H1 (cell line): ENCODE results near the gene MARCHF3. TPM values are rescaled to one million over a fixed set of nuclear protein-coding genes. Genes with fewer than 3 reads are reported as not detected.

Source experiments
- BACH1 ChIP-seq: IDR thresholded peaks from 2 replicates; pipeline ENCODE4 v1.6.1; 2012; ENCODE audit warnings: low read length, improper control_type of control experiment
- BCL11A ChIP-seq, 2 experiments: IDR thresholded peaks; one replicate each; pipeline ENCODE4 v1.6.1; 2011; ENCODE audit warnings: low read depth in 2 of 2, low read length in 2 of 2, mild to moderate bottlenecking in 2 of 2
- JUND ChIP-seq: IDR thresholded peaks from 2 replicates; pipeline ENCODE4 v1.6.1; 2011; ENCODE audit warnings: mild to moderate bottlenecking, improper control_type of control experiment, low read length
- PHF8 ChIP-seq: fragments of 200-600 bp; sonication (generic); conservative IDR thresholded peaks from 2 replicates; pipeline ENCODE4 v1.7.1; 2012; ENCODE audit warnings: low read depth, mild to moderate bottlenecking, inconsistent platforms, low read length, moderate library complexity
- POLR2A ChIP-seq, 2 experiments: IDR thresholded peaks; 1 replicate in 1 of 2; 2 replicates in 1 of 2; pipeline ENCODE4 v1.6.1; 2011; ENCODE audit warnings: low read depth in 2 of 2, low read length in 2 of 2, mild to moderate bottlenecking in 2 of 2; ENCODE audit errors: control extremely low read depth in 1 of 2
- RNF2 ChIP-seq: fragments of 200-900, 300-1000 bp; sonication (generic); IDR thresholded peaks from 2 replicates; pipeline ENCODE4 v1.7.1; 2016; ENCODE audit warnings: borderline replicate concordance, low read depth, mild to moderate bottlenecking, antibody characterized with exemption, low read length; ENCODE audit not compliant: poor library complexity, severe bottlenecking; ENCODE audit errors: missing control alignments
- SRF ChIP-seq: IDR thresholded peaks from 2 replicates; pipeline ENCODE4 v1.6.1; 2011; ENCODE audit warnings: mild to moderate bottlenecking, low read depth, low read length, moderate library complexity
- polyA plus RNA-seq, 7 experiments: library from polyadenylated mRNA; depleted of rRNA in 3 of 7; stranded (reverse) in 5 of 7; unstranded in 2 of 7; fragments of >200 nt in 5 of 7; fragments of 200-250 nt in 2 of 7; gene quantifications; 1 replicate in 5 of 7; 2 replicates in 1 of 7; 4 replicates in 1 of 7; pipeline versions ENCODE4 v1.2.1 to v1.2.3, GENCODE V29; 2011 to 2013; ENCODE audit warnings: missing spikeins in 2 of 7, mixed read lengths in 2 of 7
- total RNA-seq: library from RNA; stranded (reverse); fragmentation: NEBNext Ultra II Directional; extraction: Animal tissue kit (Norgen Biotek cat#: 25700); gene quantifications from 2 replicates; pipeline ENCODE4 v1.2.1, GENCODE V29; 2021
- TF ChIP-seq, protein P1 (sequence below): fragments of 300-600 bp; sonication (generic); IDR thresholded peaks from 2 replicates; pipeline ENCODE4 v1.7.1; 2012; ENCODE audit warnings: low read length, moderate library complexity, mild to moderate bottlenecking, inconsistent platforms; ENCODE audit not compliant: insufficient replicate concordance

MARCHF3 gene
- total and polyA plus RNA-seq, 2 of the 8 experiments (the other 6 are each of a cell fraction or from before 2014, with no cell fraction given) = 12.0 to 16.9 TPM

DNA sequence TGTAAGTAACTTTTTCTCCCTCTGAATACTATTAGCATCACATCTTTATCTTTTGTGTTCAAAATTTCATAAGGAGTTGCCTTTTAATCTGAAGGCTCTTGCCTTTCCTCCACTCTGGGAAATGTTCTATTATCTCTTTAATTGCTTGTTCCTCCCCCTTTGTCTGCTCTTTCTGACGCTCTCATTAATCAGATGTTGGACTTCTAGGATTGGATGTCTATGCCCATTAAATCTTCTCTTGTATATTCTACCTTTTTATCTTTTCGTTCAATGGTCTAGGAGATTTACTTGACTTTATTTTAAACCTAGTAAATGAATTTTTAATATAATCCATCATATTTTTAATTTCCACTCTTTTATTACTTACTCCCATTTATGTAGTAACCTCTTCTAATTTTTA is 76.7 kb downstream of the MARCHF3 start (continued):
- TF ChIP-seq, protein P1, sequence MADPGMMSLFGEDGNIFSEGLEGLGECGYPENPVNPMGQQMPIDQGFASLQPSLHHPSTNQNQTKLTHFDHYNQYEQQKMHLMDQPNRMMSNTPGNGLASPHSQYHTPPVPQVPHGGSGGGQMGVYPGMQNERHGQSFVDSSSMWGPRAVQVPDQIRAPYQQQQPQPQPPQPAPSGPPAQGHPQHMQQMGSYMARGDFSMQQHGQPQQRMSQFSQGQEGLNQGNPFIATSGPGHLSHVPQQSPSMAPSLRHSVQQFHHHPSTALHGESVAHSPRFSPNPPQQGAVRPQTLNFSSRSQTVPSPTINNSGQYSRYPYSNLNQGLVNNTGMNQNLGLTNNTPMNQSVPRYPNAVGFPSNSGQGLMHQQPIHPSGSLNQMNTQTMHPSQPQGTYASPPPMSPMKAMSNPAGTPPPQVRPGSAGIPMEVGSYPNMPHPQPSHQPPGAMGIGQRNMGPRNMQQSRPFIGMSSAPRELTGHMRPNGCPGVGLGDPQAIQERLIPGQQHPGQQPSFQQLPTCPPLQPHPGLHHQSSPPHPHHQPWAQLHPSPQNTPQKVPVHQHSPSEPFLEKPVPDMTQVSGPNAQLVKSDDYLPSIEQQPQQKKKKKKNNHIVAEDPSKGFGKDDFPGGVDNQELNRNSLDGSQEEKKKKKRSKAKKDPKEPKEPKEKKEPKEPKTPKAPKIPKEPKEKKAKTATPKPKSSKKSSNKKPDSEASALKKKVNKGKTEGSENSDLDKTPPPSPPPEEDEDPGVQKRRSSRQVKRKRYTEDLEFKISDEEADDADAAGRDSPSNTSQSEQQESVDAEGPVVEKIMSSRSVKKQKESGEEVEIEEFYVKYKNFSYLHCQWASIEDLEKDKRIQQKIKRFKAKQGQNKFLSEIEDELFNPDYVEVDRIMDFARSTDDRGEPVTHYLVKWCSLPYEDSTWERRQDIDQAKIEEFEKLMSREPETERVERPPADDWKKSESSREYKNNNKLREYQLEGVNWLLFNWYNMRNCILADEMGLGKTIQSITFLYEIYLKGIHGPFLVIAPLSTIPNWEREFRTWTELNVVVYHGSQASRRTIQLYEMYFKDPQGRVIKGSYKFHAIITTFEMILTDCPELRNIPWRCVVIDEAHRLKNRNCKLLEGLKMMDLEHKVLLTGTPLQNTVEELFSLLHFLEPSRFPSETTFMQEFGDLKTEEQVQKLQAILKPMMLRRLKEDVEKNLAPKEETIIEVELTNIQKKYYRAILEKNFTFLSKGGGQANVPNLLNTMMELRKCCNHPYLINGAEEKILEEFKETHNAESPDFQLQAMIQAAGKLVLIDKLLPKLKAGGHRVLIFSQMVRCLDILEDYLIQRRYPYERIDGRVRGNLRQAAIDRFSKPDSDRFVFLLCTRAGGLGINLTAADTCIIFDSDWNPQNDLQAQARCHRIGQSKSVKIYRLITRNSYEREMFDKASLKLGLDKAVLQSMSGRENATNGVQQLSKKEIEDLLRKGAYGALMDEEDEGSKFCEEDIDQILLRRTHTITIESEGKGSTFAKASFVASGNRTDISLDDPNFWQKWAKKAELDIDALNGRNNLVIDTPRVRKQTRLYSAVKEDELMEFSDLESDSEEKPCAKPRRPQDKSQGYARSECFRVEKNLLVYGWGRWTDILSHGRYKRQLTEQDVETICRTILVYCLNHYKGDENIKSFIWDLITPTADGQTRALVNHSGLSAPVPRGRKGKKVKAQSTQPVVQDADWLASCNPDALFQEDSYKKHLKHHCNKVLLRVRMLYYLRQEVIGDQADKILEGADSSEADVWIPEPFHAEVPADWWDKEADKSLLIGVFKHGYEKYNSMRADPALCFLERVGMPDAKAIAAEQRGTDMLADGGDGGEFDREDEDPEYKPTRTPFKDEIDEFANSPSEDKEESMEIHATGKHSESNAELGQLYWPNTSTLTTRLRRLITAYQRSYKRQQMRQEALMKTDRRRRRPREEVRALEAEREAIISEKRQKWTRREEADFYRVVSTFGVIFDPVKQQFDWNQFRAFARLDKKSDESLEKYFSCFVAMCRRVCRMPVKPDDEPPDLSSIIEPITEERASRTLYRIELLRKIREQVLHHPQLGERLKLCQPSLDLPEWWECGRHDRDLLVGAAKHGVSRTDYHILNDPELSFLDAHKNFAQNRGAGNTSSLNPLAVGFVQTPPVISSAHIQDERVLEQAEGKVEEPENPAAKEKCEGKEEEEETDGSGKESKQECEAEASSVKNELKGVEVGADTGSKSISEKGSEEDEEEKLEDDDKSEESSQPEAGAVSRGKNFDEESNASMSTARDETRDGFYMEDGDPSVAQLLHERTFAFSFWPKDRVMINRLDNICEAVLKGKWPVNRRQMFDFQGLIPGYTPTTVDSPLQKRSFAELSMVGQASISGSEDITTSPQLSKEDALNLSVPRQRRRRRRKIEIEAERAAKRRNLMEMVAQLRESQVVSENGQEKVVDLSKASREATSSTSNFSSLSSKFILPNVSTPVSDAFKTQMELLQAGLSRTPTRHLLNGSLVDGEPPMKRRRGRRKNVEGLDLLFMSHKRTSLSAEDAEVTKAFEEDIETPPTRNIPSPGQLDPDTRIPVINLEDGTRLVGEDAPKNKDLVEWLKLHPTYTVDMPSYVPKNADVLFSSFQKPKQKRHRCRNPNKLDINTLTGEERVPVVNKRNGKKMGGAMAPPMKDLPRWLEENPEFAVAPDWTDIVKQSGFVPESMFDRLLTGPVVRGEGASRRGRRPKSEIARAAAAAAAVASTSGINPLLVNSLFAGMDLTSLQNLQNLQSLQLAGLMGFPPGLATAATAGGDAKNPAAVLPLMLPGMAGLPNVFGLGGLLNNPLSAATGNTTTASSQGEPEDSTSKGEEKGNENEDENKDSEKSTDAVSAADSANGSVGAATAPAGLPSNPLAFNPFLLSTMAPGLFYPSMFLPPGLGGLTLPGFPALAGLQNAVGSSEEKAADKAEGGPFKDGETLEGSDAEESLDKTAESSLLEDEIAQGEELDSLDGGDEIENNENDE = no peak
- TF ChIP-seq JUND = no peak
- TF ChIP-seq PHF8 = no peak
- TF ChIP-seq BCL11A (IDR thresholded peaks at IDR 0.05; ENCODE audit: low read depth in 2 of 2, low read length in 2 of 2) = no peak
- no peak for TF ChIP-seq RNF2
- TF ChIP-seq BACH1 = no peak
- no peak for TF ChIP-seq SRF
- no peak for TF ChIP-seq POLR2A (IDR thresholded peaks at IDR 0.05; ENCODE audit: control extremely low read depth in 1 of 2, low read depth in 2 of 2, low read length in 2 of 2)
